GM18951 (cell line): ENCODE measurements around the gene PKDCC.
"Not testable (repeated sequence)": the region's sequence is repeated elsewhere in the genome, so short reads cannot be mapped to it uniquely, and the experiment has no call there.

Experiments used
- POLR2A ChIP-seq: IDR thresholded peaks from 4 replicates; pipeline ENCODE4 v1.6.1; 2011; ENCODE audit warnings: mild to moderate bottlenecking; ENCODE audit not compliant: insufficient read length, insufficient read depth; ENCODE audit errors: extremely low read depth
- in situ Hi-C: fragments of 300-500 bp; cut with MboI; formaldehyde crosslinking; loops from one replicate; pipeline ENCODE4 v1.12.0; 2022; ENCODE audit warnings: low sequenced_read_pairs, mixed read lengths, inconsistent platforms; ENCODE audit not compliant: unreplicated experiment

Gene PKDCC

DNA sequence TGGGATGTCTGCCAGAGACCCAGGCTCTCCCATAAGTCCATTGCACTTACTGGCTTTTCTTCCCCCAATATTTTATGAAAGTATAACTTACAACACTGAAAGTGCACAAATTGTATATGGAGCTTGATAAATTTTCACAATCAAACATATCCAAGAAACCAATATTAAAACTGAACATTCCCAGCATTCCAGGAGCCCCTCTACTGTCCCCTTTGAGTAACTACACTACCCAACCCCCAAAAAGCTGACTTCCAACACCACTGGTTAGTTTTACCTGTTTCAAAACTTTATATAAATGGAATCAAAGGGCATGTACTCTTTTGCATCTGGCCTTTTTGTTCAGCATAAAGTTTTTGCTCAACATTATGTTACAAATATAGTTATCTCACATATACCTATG is 35.2 kb upstream of the PKDCC start:
- no peak for TF ChIP-seq POLR2A
- in situ Hi-C loops, result no loop called here

- in situ Hi-C loops, result no loop called here
- TF ChIP-seq POLR2A, result no peak
Observed at GRCh38 chr2:42013409-42013808, 34.4 kb upstream of the PKDCC start.

- no peak for TF ChIP-seq POLR2A
- in situ Hi-C loops, result no loop called here
Observed at GRCh38 chr2:42021464-42021863, 26.4 kb upstream of the PKDCC start.

DNA sequence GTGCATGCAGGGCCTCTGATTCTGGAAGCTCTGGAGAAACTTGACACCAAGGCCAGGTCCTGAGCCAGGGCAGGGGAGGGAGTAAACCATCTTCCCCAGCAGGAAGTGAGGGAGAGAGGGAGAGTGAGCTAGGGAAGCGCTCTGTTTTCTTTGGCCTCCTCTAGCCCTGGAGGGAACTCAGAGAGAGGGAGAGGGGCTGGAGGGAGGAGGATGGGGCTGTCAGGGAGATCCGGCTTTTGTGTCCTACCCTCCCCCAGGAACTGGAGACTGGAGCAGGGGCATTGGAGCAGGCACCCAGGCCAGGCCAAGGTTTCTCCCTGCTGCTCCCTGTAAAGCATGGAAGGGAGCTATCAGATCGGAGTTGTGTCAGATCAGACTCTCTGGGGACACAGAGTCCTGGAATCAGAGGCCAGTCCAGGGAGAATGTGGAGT is 22.7 kb upstream of the PKDCC start:
- in situ Hi-C loops, result no loop called here
- TF ChIP-seq POLR2A, result no peak

DNA sequence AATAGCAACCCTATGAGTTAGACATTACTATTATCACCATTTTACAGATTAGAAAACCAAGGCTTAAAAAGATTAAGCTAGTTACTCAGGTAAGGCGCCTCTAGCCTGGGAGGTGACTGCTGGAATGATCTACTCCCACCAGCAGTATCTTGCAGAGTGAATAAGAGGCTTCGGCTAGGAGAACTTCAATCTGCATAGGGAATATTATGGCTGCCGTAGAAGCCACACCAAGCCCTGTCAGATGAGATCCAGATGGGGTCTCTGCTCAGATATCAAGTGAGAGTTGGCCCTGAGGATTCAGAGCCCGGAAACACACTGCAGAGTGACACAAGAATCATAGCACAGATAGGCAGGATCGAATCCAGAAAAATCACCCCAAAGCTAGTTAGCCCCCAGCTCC is 21.5 kb upstream of the PKDCC start:
- in situ Hi-C loops, result no loop called here
- no peak for TF ChIP-seq POLR2A

- in situ Hi-C loops, result no loop called here
- no peak for TF ChIP-seq POLR2A
Observed at GRCh38 chr2:42028571-42029148, 19.2 kb upstream of the PKDCC start.

- in situ Hi-C loops, result no loop called here
- TF ChIP-seq POLR2A, result no peak
Observed at GRCh38 chr2:42029171-42029570, 18.6 kb upstream of the PKDCC start.

GRCh38 chr2:42029639-42030199 is 18.1 kb upstream of the PKDCC start:
- in situ Hi-C loops, result no loop called here
- no peak for TF ChIP-seq POLR2A

GRCh38 chr2:42030200-42030759 is 17.5 kb upstream of the PKDCC start:
- TF ChIP-seq POLR2A, result no peak
- in situ Hi-C loops, result no loop called here

DNA sequence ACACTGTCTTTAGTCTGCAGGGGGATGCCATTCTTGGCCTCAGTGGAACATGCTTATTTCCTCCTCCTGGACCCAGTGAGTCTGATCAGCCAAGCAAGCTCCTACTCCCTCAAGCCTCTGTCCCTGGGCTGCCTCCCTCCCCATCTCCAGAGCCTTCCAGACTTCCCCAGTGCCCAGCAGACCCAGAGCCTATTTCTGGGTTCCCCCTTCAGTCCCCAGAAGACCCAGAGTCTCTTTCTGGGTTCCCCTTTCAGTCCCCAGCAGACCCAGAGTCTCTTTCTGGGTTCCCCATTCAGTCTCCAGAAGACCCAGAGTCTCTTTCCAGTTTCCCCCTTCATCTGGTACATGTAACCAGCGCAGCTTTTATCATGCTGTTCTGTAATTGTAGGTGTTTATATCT is 17.0 kb upstream of the PKDCC start:
- no peak for TF ChIP-seq POLR2A
- in situ Hi-C loops, result no loop called here

DNA sequence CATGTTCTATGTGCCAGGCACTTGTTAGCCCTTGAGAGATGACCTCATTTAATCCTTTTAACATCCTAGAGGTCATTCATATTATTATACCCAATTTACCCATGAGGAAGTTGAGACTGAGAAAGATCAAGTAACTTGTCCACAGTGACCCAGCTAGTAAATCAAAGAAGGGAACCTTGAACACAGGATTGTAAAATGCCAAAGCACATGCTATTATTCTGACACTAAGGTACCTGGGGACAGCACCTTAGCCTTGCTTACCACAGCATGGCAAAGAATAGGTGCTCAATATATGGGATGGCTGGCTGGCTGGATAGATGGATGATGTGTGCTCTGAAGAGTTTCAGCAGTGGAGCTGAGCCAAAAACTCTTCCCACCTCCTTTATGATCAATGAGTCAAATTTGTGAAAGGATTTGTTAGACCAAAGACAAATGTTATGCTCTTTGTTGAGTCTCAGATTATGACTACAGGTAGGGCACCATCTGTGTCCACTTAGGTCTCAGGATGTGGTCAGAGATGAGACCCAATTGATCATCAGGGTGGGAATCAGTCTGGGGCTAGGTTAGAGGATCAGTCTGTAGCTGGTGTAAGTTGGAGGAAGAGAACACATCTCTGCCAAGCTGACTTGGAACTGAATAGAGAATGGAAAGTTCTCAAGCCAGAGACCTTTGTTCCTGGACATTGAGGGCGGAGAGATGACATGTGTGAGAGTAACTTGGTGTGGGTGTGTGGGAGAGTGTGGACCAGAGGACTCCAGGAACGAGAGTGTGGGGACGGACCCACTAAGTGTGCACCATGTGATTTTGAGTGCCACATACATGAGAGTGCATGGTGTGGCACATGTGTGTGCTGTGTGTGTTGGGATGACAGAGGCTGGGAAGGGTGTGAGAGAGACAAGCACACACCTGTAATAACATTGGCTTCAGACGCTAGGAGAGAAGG is 16.3 kb upstream of the PKDCC start:
- no peak for TF ChIP-seq POLR2A
- in situ Hi-C loops, result no loop called here

GRCh38 chr2:42032224-42032620 is 15.6 kb upstream of the PKDCC start:
- no peak for TF ChIP-seq POLR2A
- in situ Hi-C loops, result no loop called here

DNA sequence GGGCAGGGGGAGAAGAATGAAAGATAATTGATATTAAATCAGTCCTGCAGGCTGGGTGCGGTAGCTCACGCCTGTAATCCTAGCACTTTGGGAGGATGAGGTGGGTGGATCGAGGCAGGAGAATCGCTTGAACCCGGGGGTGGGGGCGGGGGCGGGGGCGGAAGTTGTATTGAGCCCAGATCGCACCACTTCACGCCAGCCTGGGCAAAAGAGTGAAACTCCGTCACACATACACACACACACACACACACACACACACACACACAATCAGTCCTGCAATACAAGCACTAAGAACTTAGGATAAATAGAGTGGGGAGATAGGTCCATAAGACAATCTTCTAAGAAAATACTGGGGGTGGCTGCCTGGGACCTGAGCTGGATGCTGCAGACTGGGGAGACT is 15.1 kb upstream of the PKDCC start:
- no peak for TF ChIP-seq POLR2A
- in situ Hi-C loops, result no loop called here

DNA sequence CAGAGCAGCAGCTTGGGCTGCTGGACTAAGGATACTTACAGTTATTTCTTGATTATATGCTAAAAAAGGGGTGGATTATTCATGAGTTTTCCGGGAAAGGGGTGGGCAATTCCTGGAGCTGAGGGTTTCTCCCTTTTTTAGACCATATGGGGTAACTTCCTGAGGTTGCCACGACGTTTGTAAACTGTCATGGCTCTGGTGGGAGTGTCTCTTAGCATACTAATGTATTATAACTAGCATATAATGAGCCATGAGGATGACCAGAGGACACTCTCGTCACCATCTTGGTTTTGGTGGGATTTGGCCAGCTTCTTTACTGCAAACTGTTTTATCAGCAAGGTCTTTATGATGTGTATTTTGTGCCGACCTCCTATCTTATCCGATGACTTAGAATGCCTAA is 13.7 kb upstream of the PKDCC start:
- in situ Hi-C loops, result not testable (repeated sequence)
